ENCODE data around the gene SYNDIG1L.
"Not testable (repeated sequence)": the region's sequence is repeated elsewhere in the genome, so short reads cannot be mapped to it uniquely, and the experiment has no call there.

Gene SYNDIG1L

GRCh38 chr14:74403619-74404417 is 22.2 kb downstream of the SYNDIG1L start:
- no peak for DNase-seq

GRCh38 chr14:74402401-74403251 is 23.4 kb downstream of the SYNDIG1L start:
- no peak for DNase-seq

GRCh38 chr14:74401504-74402241 is 24.3 kb downstream of the SYNDIG1L start:
- DNase-seq = peak in 8 of 58 donors; percentile 3 to 37 (median 9)

- DNase-seq = no peak
These were observed 25.0 kb downstream of the SYNDIG1L start for GRCh38 chr14:74400919-74401503.

GRCh38 chr14:74400031-74400685 is 25.9 kb downstream of the SYNDIG1L start:
- no peak for DNase-seq

GRCh38 chr14:74395094-74395493 is 30.9 kb downstream of the SYNDIG1L start:
- no peak for DNase-seq

GRCh38 chr14:74394549-74394948 is 31.5 kb downstream of the SYNDIG1L start:
- no peak for DNase-seq

- DNase-seq = no peak
These were observed 33.1 kb downstream of the SYNDIG1L start for GRCh38 chr14:74392616-74393570.

- DNase-seq = no peak
These were observed 34.5 kb downstream of the SYNDIG1L start for GRCh38 chr14:74391479-74391878.

GRCh38 chr14:74390505-74390904 is 35.5 kb downstream of the SYNDIG1L start:
- not testable (repeated sequence) for DNase-seq

- no peak for DNase-seq
These were observed 36.0 kb downstream of the SYNDIG1L start for GRCh38 chr14:74389980-74390379.

- no peak for DNase-seq
These were observed 43.8 kb downstream of the SYNDIG1L start for GRCh38 chr14:74382231-74382630.

GRCh38 chr14:74381571-74381970 is 44.4 kb downstream of the SYNDIG1L start:
- DNase-seq = not testable (repeated sequence)

GRCh38 chr14:74380845-74381244 is 45.2 kb downstream of the SYNDIG1L start:
- DNase-seq = no peak

- no peak for DNase-seq
These were observed 45.8 kb downstream of the SYNDIG1L start for GRCh38 chr14:74380172-74380571.

- no peak for DNase-seq
These were observed 47.9 kb downstream of the SYNDIG1L start for GRCh38 chr14:74377976-74378690.

GRCh38 chr14:74368441-74368840 is 57.6 kb downstream of the SYNDIG1L start:
- no peak for DNase-seq

GRCh38 chr14:74368026-74368425 is 58.0 kb downstream of the SYNDIG1L start:
- DNase-seq = no peak

Measured in anterior cingulate cortex (tissue), 58 donors.